Measurements from ENCODE around the gene GCNT1.
A peak's percentile ranks its signal among the peaks of the same experiment; 100 is the strongest.
"Not testable (repeated sequence)": the region's sequence is repeated elsewhere in the genome, so short reads cannot be mapped to it uniquely, and the experiment has no call there.

GCNT1 gene

DNA sequence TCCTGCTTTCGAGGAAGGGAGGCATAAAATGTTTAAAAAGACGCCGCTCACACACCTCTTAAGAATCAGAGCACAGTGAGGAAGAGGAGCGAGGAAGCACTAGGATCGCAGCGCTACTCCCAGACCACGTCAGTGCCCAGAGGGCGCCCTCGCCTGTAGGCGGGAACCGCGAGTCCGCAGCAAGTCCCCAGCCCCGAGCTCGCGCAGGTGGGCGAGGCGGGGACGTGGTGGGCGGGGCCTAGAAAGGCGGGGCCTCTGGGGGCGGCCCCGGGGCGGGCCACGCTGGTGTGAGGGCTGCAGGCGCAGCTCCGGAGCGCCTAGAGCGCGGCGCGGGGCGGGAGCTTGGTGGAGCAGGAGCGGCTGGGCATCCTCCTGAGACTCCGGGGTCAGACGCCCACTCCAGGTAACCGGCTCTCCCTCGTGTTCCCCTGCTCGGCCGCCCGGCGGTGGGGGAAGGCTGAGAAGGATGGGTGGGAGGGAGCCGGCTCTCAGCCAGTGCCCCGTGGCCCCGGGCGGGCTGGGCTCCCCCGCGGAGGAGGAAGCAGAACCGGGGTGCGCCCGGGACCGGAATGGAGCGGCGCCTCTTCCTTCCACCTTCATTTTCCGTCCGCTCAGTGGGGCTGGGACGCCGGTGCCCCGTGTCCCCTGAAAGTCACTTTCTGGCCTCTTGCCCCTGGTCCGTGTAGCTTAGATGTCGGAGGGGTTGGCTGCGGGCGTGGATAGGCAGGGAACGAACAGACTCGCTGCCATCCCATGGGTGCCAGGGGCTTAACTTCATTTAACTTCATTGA lies at the start of gene GCNT1:
Gene GCNT1, plus strand, starts transcription at position 280 of the 791 bp plus-strand sequence. CDS start 43,200 bp downstream, outside the sequence.
- DNase-seq (ENCODE audit: low read depth in 2 of 2), result peak; percentile 91 to 93

DNA sequence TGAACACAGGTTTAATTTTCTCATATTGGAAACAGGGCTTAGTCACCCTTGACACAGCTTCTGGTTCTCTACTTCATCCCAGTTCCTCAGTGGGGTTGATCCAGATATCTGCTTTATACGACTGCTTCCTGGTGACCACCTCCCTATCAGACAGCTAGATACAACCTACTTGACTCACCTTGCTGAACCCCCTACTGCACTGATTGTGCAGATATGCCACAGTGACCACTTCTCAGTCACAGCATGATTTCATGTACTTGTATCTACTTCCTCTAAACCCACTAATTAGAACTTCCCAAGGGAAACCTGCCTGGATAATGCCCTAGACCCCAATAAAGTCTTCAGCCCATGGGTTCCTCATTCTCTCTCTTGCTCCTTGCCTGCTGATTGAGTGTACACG lies 46.3 kb upstream of the GCNT1 start:
- DNase-seq (ENCODE audit: low read depth in 2 of 2), result no peak

DNA sequence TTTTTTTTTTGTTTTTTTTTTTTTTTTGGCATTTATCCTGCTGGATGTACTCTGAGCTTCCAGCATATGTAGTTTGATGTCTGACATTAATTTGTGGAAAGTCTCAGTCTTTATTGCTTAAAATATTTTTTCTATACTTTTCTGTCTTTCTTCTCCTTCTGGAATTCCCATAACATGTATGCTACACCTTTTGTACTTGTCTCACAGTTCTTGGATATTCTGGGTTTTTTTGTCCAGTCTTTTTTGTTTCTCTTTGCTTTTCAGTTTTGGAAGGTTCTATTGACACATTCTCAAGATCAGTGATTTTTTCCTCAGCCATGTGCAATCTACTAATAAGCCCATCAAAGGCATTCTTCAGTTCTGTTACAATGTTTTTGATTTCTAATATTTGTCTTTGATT lies 45.3 kb upstream of the GCNT1 start:
- no peak for DNase-seq (ENCODE audit: low read depth in 2 of 2)

DNA sequence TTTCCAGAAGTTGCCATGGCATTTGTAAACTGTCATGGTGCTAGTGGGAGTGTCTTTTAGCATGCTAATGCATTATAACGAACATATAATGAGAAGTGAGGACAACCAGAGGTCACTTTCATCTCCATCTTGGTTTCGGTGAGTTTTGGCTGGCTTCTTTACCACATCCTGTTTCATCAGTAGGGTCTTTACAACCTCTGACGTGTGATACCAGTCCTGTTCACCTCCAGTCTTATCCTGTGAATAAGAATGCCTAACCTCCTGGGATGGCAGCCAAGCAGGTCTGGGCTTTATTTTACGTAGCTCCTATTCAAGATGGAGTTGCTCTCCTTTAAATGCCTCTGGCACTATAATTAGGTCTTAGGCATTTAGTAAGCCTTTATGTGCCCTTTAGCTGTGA lies 44.3 kb upstream of the GCNT1 start:
- no peak for DNase-seq (ENCODE audit: low read depth in 2 of 2)

DNA sequence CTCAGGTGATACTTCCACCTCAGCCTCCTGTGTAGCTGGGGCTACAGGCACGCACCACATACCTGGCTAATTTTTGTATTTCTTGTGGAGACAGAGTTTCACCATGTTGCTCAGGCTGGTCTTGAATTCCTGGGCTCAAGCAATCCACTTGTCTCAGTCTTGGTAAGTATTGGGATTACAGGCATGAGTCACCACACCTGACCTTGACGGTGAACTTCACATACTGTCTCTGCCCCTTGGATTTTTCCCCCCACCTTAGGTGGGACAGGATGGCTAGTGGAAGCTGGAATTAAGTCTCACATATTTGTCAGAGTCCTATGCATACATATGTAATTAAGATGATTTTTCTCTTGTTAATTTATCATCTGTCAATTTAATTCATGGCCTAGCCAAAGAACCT lies 43.8 kb upstream of the GCNT1 start:
- DNase-seq (ENCODE audit: low read depth in 2 of 2), result no peak

DNA sequence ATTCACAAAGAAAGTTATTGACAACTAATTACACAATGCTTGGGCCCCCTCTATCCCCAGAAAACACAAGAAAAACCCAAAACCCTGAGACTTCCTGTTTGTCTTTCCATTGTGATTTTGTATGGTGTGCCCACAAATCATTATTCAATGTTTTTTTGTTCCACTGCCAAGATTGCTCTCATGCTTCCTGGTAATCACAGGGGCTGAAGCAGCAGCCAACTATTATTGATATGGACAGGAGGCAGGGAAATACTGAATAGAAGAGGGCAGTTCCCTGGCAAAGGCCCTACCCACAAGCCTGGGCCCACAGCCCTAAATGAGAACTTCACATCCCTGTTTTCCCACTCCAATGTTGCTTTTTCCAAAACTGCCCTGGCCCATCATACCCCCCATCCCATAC lies 43.3 kb upstream of the GCNT1 start:
- no peak for DNase-seq (ENCODE audit: low read depth in 2 of 2)

DNA sequence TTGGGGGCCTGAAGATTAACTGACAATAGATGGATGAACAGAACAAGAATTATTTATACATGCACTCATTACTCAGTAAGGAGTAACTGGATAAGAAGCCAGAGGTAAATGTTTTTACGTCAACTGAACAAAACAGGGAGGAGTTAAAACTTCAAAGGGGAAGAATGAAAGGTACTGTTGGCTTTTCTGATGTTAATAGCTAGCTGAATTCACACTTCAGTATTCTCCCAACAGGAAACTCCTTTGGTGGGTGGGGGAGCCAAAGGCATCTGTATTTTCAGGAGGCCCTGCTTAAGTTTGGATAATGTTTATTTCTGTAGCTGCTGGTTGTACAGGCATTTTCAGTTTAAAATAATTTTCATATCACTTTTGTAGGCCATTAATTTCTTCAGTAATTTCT lies 41.6 kb upstream of the GCNT1 start:
- no peak for DNase-seq (ENCODE audit: low read depth in 2 of 2)

DNA sequence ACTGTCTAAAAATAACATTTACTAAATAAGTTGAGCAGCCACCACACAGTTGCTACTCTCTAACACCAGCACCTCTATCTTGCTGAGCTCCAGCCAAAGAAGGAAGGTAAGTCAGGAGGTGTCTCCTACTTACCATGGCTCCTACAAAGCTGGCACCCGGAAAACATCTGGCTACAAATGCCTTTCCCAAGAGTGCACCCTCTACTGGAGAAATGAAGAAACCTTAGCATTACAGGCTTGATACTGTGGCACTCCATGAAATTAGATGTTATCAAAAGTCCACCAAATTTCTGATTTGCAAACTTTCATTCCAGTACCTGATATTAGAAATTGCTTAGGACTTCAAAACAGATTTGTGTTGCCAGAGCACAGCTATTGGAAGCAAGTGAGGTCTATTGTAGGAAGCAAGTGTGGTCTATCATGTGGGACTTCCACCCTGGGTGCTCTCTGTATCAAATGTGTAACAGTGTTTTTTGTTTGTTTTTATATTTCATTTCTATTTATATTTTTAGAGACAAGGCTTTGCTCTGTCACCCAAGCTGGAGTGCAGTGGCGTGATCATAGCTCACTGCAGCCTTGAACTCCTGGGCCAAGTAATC lies 39.1 kb upstream of the GCNT1 start:
- no peak for DNase-seq (ENCODE audit: low read depth in 2 of 2)

DNA sequence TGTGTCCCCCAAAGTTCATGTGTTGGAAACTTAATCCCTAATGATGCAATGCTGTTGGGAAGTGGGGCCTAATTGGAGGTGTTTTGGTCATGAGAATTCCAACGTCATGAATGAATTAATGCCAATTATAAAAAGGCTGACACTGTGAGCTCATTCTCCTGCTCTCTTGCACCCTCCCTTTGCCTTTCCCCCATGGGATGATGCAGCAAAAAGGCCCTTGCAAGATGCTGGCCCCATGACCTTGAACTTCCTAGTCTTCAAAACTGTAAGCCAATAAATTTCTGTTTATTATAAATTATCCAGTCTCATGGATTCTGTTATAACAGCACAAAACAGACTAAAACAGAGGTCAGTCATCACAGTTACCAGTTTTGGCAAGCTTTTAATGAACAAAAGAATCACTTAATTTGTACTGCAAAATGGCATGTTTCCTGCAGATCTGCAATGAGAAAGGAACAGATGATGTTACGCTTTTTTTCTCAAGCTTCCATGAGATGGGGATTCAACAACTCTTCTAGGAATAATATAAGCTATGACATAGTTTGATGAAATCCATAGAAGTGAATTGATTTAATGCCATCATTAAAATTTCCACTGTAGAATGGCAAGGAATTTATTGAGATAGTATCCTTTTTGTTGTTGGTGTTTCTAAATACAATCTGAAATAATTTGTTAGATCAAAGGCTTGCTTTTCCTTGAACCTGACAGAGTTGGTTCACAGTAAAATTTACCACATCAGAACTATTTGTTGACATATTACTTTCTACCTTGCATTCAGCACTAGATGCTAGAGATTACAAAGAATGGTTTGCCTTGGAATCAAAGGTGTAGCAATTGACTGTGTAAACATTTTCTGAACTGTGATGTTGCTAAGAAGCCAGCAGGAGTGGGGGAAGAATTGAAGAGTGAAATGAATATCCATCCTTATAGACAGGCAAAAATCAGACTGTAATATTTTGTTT lies 35.5 kb upstream of the GCNT1 start:
- no peak for DNase-seq (ENCODE audit: low read depth in 2 of 2)

DNA sequence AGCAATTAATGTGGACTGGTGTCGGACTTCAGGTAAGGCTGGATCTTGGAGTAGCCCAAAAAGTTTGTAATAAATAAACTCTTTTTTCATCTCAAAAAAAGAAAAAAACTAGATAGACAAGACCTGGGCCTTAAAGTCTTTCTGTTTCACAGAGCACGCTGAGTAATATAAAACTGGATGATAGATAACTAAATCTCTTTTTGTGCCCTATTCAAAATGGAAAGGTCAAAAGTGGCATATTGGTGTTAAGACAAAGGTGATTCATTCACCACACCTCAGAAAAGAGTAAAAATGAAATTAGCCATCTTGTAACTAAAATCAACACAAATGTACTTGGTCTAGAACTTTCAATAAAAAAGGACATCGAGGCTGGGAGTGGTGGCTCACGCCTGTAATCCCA lies 34.5 kb upstream of the GCNT1 start:
- DNase-seq (ENCODE audit: low read depth in 2 of 2), result no peak

DNA sequence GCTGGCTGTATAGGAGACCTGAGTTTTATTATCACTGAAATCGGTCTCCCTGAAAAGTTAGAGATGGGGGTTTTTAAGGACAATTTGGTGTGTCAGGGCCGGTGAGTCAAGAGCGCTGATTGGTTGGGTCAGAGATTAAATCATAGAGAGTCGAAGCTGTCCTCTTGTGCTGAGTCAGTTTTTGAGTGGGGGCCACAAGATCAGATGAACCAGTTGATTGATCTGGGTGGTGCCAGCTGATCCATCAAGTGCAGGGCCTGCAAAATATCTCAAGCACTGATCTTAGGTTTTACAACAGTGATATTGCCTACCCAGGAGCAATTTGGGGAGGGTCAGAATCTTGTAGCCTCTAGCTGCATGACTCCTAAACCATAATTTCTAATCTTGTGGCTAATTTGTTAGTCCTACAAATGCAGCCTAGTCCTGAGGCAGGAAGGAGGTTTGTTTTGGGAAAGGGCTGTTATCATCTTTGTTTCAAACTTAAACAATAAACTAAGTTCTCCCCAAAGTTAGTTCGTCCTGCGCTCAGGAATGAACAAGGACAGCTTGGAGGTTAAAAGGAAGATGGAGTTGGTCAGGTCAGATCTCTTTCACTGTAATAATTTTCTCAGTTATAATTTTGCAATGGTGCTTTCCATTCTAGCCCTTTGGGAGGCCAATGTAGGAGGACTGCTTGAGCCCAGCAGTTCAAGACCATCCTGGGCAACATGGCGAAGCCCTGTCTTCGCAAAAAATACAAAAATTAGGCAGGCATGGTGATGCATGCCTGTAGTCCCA lies 33.1 kb upstream of the GCNT1 start:
- DNase-seq (ENCODE audit: low read depth in 2 of 2), result no peak

DNA sequence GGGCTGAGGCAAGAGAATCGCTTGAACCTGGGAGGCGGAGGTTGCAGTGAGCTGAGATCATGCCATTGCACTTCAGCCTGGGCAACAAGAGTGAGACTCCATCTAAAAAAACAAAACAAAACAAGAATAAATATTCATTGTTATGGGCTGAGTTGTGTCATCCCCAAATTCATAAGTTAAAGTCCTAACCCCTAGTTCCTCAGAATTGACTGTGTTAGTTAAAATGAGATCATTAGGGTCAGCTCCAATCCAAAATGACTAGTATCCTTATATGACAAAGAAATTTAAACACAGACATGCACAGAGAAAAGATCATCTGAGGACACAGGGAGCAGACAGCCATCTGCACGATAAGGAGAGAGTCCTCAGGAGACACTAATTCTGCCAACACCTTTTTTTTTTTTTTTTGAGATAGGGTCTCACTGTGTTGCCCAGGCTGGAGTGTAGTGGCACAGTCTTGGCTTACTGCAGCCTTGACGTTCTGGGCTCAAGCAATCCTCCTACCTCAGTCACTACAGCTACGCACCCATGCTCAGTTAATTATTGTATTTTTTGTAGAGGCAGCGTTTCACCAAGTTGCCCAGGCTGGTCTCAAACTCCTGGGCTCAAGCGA lies 32.1 kb upstream of the GCNT1 start:
- no peak for DNase-seq (ENCODE audit: low read depth in 2 of 2)

DNA sequence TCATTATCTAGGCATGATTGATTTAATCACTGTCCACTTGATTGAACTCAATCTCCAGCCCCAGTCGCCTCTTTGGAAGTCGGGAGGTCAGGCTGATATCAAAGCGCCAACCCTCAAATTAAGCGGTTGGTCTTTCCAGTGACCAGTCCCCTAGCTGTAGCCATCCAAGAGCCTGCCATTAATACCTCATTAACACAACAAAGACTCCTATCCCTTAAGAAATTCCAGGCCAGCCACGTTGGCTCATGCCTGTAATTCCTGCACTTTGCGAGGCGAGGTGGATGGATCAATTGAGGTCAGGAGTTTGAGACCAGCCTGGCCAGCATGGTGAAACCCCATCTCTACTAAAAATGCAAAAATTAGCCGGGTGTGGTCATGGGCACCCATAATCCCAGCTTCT lies 27.4 kb upstream of the GCNT1 start:
- DNase-seq (ENCODE audit: low read depth in 2 of 2), result no peak

DNA sequence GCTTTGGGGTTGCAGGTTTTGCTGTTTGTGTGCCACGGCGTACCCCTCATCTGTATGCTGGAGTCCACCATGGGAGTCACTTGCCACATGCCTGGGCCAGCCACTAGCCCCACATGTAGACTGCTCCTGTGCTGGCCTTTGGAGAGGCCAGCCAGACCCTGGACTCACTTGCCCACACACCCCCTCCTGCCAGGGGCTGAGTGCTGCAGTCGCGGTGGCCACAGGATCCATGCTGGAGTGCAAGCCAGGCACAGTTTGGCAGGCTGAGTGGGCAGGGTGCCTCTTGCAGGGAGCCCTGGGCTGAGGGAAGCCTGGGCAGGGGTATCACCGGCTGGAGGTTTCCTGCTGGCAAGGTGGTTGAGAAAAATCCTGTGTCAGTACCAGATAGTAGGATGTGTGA lies 25.6 kb upstream of the GCNT1 start:
- DNase-seq (ENCODE audit: low read depth in 2 of 2), result no peak

DNA sequence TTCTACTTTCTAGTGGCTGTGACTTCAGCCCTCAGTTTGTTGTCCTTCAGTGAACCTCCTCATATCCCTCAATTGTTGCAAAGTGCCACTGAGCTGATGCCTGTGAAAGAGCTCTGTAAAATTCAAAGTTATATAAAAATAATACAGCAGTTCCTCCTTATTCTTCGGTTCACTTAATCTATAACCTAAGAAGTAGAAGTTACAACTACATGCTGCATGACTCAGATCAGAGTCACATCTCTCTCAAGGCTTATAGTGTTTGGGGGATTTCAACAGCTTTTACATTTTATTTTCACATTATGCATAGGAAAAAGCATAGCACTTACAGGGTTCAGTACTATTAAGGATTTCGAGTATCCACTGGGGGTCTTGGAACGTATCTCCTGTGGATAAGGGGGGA lies 25.1 kb upstream of the GCNT1 start:
- no peak for DNase-seq (ENCODE audit: low read depth in 2 of 2)

DNA sequence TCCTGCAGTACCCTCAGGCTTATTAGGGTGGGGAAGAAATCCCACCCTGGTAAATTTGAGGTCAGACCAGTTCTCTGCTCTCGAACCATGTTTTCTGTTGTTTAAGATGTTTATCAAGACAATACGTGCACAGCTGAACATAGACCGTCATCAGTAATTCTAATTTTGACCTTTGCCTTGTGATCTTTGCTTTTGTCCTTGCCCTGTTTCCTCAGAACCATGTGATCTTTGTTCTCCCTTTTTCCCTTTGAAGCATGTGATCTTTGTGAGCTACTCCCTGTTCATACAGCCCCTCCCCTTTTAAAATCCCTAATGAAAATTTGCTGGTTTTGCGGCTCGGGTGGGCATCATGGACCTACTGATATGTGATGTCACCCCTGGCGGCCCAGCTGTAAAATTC lies 24.1 kb upstream of the GCNT1 start:
- DNase-seq (ENCODE audit: low read depth in 2 of 2), result not testable (repeated sequence)

DNA sequence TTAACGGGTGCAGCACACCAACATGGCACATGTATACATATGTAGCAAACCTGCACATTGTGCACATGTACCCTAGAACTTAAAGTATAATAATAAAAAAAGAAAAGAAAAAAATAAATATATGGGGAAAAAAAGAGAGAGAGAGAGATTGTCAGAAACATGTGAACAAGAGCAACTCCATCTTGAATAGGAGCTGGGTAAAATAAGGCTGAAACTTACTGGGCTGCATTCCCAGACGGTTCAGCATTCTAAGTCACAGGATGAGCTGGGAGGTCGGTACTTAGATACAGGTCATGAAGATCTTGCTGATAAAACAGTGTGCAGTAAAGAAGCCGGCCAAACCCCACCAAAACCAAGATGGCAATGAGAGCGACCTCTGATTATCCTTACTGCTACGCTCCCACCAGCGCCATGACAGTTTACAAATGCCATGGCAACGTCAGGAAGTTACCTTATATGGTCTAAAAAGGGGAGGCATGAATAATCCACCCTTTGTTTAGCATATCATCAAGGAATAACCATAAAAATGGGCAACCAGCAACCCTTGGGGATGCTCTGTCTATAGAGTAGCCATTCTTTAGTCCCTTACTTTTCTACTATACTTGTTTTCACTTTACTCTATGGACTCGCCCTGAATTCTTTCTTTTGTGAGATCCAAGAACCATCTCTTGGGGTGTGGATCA lies 21.8 kb upstream of the GCNT1 start:
- DNase-seq (ENCODE audit: low read depth in 2 of 2), result not testable (repeated sequence)

DNA sequence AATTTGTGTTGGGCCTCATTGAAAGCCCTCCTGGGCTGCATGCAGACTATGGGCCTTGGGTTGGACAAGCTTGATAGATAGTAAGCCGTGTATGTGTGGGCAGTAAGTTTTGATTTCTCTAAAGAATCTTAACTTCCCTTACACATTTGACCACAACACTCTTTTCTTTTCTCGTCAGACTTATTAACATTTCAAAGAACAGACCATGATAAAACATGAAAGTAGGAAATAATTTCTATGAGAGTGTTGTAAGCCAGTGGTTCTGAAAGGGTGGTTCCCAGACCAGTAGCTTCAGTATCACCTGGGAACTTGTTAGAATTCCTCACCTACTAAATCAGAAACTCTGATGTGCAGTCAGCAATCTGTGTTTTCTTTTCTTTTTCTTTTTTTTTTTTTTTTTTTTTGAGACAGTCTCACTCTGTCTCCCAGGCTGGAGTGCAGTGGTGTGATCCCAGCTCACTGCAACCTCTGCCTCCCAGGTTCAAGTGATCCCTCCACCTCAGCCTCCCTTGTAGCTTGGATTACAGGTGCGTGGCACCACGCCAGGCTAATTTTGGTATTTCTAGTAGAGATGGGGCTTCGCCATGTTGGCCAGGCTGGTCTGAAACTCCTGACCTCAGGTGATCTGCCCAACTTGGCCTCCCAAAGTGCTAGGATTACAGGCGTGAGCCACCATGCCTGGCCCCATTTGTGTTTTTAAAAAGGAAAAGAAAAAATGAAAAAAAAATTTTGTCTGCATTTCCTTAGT lies 20.0 kb upstream of the GCNT1 start:
- no peak for DNase-seq (ENCODE audit: low read depth in 2 of 2)

DNA sequence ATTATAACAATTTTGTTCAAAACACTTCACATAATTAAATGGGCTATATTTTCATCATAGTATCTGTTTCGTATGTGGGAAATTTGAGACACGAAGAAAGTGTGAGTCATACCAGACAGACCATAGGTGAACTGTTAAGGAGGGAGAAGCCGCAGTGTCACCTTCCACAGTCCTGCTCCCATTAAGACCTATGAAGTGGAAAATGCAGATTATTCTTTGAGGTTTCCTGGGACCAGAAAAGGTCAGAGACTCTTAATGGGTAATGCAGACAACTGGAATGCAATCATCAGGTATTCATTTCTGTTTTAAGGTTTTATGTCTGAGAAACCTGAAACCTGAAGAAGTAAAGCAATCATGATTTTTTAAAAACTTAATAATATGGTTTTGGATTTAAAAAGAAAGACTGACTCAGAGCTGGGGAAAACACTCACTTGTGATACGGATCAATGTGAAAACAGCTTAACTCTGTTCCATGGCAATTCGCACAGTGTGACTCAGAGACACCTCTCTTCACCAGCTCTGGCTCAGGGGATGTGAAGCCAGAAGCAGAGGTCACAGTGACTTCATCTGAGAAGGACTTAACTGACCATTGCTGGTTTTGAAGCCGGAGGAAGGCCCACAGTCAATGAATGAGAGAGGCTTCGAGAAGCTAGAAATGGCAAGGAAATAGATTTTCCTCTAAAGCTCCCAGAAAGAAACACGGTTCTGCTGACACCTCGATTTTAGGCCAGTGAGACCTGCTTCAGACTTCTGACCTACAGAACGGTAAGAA lies 17.2 kb upstream of the GCNT1 start:
- peak; percentile 53 to 57 for DNase-seq (ENCODE audit: low read depth in 2 of 2)
